Activated CD8-positive, alpha-beta memory T cell treated with anti-CD3 and anti-CD28 coated beads for 1 hour (primary cell): ENCODE measurements around the gene RNF39.
"Not testable (repeated sequence)": the region's sequence is repeated elsewhere in the genome, so short reads cannot be mapped to it uniquely, and the experiment has no call there.

Experiments
- DNase-seq, 2 donors: peaks; one replicate each; pipeline ENCODE4 v3.0.0-alpha.2; 2020; ENCODE audit warnings: low read depth in 1 of 2; ENCODE audit errors: extremely low read depth in 1 of 2

Gene RNF39, protein sequence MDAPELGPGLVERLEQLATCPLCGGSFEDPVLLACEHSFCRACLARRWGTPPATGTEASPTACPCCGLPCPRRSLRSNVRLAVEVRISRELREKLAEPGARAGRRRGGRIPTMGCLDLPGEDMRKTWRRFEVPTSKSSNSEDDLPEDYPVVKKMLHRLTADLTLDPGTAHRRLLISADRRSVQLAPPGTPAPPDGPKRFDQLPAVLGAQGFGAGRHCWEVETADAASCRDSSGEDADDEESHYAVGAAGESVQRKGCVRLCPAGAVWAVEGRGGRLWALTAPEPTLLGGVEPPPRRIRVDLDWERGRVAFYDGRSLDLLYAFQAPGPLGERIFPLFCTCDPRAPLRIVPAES

GRCh38 chr6:30075094-30075789 lies at the start of gene RNF39:
TSS of gene RNF39 (minus strand) at chr6:30075769. CDS start at chr6:30075585, 184 bp downstream.
- no peak for DNase-seq

DNA sequence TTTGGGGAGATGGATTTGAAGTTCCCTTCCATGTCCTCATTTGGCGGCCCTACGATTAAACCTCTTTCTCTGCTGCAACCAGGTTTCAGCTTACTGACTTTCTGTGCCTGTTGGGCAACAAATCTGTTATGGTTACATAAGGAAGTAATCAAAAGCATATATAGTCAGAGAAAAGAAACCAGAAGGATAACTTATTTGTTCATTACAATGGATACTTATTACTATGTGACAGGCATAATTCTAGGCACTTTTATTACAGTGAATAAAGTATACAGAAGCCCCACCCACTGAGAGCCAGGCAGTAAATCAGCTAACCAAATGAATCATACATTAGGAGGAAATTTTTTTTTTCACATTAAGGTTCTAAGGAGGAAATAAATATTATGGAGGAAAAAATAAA lies 46.9 kb upstream of the RNF39 start:
- DNase-seq: no peak

GRCh38 chr6:30121446-30122366 lies 46.1 kb upstream of the RNF39 start:
- no peak for DNase-seq

- not testable (repeated sequence) for DNase-seq
Measured at GRCh38 chr6:30118691-30119090, 43.1 kb upstream of the RNF39 start.

GRCh38 chr6:30116724-30117123 lies 41.2 kb upstream of the RNF39 start:
- no peak for DNase-seq

GRCh38 chr6:30113841-30114240 lies 38.3 kb upstream of the RNF39 start:
- no peak for DNase-seq

- no peak for DNase-seq
Measured at GRCh38 chr6:30113003-30113759, 37.6 kb upstream of the RNF39 start, which contains the start of gene TRIM31. TSS of gene TRIM31 (minus strand) at chr6:30113090. CDS start at chr6:30112805, 285 bp downstream.

DNA sequence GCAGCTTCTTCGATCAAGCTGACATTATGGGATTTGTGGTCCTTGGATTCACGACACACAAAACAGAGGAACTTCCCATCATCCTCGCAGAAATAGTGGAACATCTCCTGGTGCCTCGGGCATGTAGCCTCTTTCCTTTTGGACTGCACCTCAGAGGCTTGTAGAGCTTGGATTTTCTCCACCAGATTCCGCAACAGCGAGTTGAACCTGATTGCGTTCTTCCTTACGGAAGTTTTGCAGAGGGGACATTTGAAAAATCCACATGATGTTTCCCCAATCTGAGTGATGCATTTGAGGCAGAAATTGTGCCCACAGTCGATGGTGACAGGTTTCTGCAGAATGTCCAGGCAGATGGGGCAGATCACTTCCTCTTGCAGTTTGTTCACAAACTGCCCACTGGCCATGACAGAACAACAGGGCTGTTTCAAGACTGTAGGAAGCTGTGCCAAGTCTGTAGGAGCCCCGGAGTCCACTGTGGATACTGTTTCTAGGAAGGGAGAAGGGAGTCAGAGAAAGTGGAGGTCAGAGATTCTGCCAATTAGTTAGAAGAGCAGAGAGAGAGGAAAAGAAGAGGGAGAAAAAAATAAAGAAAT lies 36.9 kb upstream of the RNF39 start:
- no peak for DNase-seq

GRCh38 chr6:30111266-30111856 lies 35.8 kb upstream of the RNF39 start:
- no peak for DNase-seq

DNA sequence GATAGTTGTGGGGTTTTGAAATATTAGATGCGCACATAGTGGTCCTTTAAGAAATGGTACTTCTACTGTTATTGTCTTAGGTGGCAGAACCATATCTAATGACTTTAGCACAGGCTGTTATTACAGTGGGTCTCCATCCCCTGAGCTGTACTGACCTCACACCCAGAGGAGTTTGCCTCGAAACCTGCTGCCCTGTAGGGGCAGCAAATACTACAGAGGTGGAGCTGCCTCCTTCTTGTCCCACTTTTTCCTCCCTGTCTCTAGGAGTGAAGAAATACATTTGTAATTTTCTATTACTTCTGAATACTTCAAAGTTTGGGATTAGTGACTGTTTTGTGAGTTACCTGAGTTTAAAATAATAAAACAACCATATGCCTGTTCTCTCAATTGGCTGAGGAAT lies 29.1 kb upstream of the RNF39 start:
- DNase-seq: no peak

DNA sequence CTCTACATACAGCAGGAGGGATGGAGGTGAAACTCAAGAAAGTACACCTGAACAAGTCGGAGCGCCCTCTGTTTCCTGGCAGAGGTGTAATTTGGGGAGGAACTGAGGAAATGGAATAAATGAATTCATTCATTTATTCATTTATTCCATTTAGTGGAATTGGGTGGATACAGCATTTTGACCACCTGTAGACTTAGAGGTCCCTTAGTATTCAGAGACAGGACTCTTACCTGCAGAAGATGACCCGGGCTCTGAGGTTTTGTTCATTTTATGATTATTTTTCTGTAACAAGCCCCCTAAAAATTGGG lies 28.3 kb upstream of the RNF39 start:
- DNase-seq: no peak

DNA sequence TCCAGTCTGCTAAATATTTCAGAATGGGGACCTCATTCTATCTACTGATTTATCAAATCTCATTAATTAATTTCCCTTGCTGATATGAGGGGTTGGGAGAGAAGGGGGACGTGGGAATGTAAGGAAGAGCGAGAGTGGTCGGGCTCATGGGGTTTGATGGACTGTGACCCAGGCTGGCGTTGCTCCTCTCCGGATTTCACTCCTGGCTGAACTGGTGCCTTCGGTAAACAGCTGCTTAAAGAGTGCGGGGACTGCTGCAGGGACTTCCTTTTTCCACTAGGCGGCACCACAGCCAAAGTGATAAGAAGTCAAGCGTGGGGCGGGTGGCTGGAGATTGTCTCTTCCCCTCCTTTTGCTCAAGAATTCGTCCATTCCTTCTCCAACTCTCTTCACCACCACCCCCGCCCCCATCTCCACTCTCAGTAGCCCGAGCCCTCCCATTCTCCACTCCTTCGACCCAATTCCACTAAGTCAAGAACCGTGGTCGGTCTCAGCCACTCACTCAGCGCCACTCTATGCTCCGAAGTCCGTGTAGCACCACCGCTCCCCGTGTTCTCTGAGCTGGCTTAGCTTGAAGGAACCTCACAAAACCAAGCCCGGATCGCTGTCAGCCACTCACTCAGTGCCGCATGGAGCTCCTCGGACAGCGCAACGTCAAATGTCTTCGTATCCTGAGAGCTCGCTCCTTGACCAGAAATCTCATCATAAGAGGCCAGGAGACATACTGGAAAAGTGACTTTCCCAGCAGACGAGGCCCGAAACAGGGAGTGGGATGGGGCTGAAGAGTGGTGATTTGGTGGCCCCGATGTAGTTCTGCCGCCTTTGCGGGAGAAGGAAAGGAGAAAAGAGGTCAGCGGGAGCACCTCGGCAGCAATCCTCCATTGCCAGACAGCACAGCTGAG lies 27.7 kb upstream of the RNF39 start:
- DNase-seq: peak; percentile 57 to 63

DNA sequence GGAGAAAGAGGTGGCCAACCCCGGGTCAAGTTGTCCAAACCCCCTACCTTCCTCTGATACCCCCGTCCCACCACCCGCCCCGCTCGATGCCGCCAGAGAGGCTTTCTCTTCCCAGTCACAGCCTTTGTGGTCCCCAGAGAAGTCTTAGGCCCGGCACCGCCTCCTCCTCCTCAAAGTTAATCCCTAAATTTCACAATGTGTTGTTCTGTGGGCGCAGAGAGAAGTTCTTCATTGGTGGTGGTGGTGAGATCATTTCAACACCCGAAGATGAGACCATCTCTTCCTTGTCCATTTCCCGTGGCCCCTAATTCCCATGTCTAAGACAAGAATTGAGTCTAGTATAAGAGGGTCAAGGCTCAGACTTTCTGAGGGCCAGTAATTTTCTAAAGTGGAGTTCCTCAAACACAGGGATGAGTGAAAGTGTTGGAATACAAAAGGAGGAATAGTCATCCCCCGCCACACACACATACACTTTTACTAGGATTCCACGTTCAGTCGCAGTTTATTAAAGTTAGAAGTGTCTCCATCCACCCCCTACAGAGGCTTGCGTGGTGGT lies 26.9 kb upstream of the RNF39 start:
- no peak for DNase-seq

DNA sequence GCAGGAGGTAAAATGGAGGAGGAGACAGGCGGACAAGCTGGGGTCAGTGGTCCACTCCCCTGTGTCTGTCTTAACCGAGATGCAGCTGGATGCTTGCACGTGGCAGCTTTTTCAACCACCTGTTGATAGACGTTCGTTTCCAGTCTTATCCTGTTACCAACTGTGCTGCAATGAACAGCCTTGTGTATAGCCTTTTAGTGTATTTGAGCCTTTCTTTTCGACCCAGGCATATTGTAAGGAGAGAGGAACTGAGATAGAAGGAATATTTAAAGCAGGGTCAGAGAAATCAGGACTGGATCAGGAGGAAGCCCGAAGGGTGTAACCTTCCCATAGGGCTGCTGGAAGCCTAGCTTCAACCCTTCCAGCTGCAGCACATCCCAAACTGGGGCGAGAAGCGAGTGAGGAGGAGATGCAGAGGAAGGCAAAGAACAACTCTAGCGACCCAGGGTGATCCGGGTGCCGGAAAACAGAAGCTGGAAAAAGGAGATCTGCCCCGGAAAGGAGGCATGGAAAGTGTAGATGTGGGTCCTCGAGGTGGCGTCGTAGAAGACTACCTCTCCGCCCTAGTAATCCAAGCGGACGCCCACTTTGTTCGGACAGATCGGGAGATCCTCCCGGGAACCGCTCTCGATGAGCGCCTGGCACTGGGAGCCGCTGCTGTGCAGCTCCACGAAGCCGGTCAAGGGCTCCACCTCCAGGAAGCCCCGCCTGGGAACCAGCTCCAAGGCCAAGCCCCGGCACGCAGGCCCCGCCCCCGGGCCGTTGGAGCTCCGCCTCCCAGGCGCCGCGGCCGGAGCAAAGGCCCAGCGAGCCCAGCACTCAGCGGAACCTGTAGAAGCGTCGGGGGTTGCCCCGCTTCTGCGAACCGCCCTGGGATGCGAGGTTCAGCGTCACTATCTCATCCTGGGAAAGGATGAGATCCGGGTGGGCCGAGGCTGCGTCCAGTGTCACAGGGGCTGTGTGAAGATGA lies 26.2 kb upstream of the RNF39 start:
- DNase-seq: peak in 1 of 2 donors; percentile 37

DNA sequence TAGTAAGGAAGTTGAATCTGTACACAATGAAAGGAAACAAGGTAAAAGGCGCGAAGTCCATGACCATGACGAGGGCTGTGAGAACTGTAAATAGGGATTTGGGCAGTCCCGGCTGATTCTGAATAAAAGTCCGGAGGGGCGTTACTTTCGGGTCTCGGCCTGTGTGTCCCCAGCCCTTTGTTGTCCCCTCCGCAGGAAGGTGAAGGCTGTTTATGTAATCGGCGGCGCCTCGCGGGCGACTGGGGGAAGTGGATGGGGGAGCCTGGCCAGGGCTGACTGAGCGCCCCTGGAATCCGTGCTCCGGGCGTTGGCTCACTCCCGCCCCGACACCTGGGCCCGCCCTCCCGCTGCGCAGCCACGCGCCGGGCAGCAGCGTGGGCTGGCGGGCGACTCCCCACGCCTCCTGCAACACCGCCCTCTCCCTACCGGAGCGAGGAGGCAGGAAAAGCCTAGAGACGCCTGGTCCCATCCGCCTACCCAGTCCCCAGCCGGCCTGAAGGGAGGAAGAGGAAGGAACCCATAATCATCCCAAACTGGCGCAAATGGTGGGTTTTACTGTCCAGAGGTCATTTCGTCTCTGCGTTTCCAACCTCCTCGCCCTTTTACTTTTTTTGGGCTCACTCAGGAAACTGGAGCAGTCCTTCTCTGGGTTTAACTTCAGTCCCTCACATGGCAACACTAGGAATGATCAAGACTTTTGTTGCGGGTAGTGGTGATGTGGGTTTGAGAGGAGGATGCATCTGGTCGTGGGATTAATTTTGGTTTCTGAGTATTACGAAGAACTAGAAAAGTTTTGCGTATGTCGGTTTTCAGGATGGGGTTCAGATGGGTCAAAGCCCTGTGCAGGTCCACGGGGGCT lies 25.2 kb upstream of the RNF39 start:
- no peak for DNase-seq

- no peak for DNase-seq
Measured at GRCh38 chr6:30100154-30100553, 24.6 kb upstream of the RNF39 start.
